ENCODE measurements around the gene HRAS. TPM values are rescaled to one million over a fixed set of nuclear protein-coding genes. Genes with fewer than 3 reads are reported as not detected.
"Not testable (repeated sequence)": the region's sequence is repeated elsewhere in the genome, so short reads cannot be mapped to it uniquely, and the experiment has no call there.

Gene HRAS
- polyA plus RNA-seq, 10 donors, result 84.1 to 114 (median 101) TPM

DNA sequence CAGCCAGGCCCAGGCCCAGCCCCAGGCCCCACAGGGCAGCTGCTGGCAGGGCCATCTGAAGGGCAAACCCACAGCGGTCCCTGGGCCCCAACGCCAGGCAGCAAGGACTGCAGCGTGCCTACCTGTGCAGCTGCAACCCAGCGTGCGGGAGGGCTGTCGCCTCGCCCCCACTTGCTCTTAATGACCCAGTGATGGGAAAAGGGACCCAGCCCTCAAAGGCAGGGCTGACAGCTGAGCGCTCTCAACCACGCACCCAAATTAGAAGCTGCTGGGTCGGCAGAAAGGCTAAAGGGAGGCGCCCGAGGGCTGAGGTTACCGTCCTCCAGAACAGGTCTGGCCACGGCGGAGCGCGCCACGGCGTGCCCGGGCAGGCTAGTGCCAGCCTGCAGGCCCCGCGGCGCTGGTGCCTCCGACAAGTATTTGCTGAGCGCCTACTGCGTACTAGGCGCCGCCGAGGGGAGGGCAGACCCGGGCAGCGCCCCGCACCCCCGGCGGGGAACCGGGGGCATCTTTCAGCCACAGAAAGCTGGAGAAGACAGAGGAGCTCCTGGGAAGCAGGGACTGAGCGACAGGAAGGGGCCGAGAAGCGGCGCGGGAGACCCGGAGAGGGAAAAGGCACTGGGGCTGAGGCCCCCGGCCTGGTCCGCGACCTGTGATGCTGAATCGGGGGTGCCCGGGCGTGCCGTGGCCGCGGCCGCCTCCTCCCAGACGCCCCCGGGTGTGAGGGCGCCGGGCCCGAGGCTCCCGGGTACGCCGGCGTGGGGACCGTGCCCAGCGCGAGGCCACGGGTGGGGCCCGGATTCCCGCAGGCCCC is 773 bp downstream of the HRAS start:
- peak in 2 of 3 donors; percentile 34 to 56 for DNase-seq

DNA sequence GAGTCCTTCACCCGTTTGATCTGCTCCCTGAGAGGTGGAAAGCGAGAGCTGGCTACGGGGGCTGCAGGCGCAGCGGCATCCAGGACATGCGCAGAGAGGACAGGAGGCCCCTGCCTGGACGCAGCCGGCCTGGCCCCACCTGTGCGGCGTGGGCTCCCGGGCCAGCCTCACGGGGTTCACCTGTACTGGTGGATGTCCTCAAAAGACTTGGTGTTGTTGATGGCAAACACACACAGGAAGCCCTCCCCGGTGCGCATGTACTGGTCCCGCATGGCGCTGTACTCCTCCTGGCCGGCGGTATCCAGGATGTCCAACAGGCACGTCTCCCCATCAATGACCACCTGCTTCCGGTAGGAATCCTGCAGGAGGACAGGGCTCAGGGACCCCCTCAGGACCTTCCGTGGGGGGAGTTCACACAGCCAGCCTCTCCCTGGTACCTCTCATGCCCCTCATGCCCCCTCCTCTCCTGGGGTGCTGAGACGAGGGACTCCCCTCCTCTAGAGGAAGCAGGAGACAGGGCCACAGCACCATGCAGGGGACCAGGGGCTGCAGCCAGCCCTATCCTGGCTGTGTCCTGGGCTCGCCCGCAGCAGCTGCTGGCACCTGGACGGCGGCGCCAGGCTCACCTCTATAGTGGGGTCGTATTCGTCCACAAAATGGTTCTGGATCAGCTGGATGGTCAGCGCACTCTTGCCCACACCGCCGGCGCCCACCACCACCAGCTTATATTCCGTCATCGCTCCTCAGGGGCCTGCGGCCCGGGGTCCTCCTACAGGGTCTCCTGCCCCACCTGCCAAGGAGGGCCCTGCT is 1.6 kb downstream of the HRAS start:
- no peak for DNase-seq

DNA sequence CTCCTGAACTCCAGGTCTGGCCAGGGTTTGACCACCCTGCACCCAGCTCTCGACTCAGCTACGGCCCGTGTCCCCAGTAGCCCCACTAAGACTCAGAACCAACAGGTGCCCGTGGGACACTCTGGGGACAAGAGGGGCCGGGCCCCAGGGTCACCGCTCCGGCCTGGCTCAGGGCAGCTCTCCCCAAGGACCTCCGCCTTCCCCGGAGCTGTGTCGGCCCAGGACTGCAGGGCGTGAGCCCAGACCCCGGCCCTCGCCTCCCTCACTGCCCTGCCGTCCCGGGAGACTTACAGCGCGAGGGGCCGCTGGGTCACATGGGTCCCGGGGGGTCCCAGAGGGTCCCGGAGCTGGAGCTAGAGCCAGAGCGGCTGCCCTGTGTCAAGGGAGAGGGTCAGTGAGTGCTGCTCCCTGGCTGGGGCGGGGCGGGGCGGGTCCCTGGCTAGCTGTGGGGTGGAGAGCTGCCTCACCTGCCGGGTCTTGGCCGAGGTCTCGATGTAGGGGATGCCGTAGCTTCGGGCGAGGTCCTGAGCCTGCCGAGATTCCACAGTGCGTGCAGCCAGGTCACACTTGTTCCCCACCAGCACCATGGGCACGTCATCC is 2.3 kb downstream of the HRAS start:
- no peak for DNase-seq

DNA sequence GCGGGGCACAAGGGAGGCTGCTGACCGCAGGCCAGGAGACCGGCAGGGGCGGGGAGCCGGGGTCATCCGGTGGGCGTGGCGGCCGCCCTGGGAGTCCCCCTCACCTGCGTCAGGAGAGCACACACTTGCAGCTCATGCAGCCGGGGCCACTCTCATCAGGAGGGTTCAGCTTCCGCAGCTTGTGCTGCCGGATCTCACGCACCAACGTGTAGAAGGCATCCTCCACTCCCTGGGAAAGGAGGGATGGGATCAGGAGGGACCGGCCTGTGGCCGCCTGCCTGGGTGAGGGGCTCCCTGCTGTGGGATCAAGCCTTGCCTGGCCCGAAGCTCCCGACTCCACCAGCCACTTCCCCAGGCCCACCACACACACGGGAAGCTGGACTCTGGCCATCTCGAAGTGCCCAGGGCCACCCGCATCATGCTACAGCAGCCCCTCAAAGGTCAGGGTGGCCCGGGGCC is 2.8 kb downstream of the HRAS start:
- no peak for DNase-seq

DNA sequence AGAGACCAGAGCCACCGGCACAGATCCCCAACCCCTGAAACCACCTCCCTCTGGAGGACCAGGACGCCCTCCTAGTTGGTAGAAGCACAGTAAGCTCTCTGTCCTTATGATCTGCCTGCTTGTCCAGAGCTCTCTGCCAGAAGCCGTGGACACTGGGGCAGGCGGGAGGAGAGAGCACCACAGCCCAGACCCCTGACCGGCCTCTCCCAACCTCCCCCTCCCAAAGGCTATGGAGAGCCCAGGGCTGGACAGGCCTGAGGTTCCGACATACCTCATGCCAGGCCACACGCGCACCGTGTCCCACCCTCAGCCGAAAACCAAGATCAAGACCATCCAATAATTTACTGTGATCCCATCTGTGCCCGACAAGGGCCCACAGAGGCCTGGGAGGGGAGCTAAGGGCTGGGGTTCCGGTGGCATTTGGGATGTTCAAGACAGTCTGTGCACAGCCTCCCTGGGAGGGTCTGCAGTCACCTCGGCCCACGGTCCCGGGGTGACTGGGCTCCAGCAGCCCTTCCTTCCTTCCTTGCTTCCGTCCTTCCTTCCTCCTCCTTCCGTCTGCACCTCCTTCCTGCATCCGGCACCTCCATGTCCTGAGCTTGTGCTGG is 3.4 kb downstream of the HRAS start:
- no peak for DNase-seq

DNA sequence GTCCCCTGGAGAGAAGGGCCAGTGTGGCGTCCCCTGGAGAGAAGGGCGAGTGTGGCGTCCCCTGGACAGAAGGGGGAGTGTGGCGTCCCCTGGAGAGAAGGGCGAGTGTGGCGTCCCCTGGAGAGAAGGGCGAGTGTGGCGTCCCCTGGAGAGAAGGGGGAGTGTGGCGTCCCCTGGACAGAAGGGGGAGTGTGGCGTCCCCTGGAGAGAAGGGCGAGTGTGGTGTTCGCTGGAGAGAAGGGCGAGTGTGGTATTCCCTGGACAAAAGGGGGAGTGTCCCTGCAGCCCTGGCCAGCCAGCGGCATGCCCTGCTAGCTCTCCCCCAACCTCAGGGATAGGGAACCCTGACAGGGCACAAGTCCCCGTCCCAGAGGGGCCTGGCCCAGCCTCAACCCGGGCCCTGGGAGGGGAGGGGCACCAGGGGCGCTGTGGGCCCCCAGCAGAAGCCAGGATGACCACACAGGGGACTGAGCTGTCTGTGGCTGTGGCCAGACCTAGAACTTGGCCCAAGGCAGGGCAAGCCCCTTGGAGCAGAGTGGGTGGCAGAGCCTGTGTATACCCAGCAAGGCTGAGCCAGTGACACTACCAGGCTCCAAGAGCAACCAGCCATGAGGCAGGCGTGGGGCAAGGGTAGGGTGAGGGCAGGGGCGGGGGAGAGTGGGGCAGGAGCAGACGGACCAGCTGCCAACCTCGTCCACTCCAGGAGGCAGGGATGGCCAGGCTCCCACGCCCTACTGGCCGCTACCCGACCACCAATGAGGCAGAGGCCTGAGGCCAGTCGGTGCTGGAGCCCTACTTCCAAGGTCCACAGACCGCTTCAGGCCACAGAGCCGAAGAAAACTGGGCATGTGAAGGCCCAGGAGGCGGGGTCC is 4.2 kb downstream of the HRAS start:
- no peak for DNase-seq

DNA sequence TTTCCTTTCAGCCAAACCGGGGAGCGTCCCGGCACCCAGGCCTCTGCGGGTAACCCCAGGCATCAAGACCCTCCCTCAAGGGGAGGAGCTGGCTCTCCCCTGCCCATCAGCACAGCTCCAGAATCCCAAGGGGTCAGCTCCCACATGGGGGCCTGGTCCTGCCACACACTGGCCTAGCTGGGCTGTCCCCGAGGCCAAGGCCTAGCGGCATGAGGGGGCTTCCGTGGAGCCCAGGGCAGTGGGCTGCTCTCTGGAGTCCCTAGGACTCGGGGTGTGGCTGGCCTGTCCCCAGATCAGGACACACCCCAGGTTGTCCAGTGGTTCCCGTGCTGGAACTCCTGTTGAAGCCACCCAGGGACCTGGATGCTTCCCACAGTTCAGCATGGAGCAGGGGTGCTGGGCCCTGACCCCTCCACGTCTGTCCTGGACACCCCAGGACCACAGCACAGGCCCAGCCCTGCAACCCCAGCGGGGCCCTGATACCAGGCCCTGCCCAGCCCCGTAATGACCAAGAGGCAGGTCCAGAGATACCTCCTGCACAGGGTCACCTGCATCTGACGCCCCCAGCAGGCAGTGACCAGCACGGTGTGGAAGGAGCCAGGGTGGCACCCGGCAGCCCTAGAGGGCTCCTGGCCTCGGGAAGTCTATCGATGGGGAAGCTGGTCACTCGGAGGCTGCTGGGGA is 5.5 kb downstream of the HRAS start:
- DNase-seq, result no peak

DNA sequence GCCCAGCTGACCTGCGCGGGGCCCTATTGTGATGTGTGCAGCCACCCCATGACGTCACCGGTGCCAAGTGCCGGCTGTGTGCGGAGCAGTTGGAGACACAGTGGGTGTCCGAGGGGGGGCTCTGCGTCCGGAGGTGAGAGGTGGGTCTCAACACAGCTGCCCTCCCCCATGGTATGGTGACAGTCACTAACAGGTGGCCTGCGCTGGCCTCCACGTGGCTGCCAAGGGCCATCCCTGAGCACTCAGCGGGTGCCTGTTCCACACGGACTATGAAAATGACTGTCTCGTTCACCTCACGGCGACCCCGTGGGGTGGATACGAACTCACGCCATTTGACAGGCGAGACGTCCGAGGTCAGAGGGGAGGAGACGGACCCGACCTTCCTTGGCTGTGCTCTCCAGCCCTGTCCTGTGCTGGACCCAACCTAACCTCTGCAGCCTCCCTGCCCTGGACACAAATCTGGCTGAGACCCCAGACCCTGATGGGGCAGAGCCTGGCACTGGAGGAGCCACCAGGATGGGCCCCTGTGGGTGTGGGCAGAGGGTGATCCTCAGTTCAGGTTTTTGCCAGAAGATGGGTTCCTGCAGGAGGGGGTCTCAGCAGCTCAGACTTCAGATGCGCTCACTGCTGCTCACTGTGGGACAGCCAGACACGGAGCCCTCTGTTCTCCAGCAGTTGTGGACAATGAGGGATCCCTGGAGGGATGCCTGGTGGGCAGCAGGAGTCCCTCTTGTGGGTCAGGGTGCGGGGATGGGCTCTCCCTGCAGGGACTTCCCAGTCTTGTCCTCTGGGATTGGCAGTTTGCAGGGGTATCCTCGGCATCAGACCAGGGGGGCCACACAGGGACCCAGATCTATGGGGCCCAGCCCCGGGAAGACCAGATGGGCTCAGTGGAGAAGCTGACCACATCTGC is 6.3 kb downstream of the HRAS start:
- DNase-seq, result peak in 1 of 3 donors; percentile 57

DNA sequence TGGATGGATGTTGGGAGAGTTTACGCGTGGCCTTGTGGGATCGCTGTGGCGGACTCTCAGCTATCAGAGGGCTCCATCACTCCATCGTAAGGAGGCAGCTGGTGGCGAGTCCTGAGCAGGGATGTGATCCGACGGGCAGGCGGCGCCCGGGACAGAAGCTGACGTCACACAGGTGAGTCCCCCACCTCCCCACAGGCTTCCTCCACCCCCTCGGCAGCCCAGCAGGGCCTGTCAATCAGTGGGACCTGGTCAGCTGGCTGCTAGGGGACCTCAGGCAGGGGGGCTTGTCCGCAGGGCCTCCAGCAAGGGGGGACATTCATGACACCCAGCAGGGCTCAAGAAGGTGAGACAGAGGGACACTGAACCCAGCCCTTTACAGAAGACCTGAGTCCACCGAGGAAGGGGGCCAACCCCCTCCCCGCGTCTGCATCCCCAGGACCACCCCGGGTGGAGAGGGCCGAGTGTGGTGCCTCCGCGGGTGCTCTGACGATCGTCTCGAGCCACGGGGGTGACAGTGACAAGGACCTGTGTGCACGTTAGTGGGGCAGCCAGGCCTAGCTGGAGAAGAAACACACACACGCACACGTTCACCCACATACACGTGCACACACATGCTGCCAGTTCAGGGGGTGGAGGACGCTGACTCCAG is 7.1 kb downstream of the HRAS start:
- DNase-seq, result no peak

DNA sequence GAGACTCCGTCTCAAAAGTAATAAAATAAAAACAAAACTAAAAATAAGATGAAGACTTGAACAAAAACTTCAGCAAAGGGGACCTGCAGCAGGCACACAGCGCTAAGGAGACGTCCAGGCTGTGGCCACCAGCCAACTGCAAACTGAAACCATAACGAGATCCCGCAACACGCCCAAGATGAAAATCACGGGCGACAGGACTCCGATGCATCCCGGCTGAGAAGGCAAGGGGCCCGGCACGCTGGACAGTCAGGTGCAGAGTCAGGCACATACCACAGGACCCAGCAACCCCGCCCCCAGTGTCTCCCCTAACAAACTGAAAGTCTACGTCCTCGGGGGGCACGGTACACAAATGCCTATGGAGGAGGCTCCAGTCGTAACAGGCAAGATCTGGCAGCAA is 9.2 kb downstream of the HRAS start:
- DNase-seq, result no peak

DNA sequence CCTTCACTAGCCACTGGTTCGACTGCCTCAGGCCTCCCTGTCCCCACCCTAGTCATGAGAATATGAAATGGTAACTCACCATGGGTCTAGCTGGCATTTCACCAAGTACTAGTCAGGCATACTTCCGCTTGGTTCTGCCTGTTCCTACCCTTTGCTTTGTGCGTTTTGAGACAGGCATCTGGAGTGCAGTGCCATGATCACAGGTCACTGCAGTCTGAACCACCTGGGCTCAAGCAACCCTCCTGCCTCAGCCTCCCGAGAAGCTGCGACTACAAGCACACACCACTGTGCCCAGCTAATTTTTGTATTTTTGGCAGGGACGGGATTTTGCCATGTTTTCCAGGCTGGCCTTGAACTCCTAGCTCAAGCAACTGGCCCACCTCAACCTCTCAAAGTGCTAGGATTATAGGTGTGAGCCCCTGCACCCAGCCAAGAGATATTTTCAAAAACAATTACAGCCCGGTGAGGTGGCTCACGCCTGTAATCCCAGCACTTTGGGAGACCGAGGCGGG is 14.1 kb downstream of the HRAS start:
- no peak for DNase-seq

DNA sequence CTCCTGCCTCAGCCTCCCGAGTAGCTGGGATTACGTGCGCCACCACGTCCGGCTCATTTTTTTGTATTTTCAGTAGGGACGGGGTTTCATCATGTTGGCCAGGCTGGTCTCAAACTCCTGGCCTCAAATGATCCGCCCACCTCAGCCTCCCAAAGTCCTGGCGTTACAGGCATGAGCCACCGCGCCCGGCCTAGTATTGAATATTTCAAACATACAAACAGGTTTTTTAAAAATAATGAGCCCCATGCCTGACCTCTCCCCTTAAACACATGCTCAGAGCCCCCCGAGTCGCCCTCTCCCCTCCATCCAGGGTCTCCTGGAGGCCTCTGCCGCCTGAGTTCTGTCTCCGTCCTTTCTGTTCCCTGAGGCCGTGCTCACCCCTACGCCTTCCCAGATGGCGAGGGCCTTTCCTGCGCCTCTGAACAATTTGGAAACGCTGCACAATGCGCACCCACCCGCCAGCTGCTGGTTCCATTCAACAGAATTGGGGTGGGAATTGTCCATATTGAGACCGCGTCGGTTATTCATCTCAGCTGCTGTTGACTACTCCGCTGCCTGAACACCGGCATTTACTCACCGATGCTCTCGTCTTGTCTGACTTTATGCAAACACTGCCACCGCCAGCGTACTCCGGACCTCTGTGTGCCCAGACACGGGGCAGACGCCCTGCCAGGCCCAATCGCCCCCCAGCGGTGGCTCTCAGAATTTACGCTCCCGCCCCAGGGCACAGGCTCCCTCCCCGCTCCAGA is 14.8 kb downstream of the HRAS start:
- no peak for DNase-seq

DNA sequence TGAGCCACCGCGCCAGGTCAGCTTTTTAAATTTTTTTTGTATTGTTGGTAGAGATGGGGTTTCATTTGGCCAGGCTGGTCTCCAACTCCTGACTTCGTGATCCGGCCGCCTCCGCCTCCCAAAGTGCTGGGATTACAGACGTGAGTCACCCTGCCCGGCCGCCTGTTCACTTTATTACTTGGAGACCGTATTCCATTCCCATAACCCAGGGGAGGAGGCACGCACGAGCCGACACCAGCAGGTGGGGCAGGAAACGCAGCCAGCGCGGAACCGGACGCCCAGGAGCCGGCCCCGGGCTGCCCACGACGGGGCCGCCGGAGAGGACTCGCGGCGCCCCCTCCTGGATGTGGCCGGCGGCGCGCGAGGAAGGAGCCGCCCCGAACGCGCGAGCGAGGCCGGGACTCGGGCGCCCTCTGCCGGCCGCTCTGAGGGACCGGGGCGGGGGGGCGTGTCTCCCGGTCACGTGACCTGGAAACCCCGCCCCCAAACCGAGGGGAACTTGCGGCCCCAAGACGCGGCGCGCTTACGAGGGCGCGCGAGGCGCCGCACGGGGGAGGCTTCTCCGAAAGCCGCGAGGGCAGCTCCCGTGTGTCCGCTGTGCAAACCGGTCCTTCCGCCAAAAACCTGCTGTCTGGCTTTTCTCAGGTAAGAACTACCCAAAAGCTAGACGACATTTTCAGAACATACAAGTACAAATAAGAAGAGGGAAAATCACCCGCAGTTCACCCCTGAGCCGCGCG is 16.7 kb downstream of the HRAS start:
- peak; percentile 88 to 93 (median 88) for DNase-seq

DNA sequence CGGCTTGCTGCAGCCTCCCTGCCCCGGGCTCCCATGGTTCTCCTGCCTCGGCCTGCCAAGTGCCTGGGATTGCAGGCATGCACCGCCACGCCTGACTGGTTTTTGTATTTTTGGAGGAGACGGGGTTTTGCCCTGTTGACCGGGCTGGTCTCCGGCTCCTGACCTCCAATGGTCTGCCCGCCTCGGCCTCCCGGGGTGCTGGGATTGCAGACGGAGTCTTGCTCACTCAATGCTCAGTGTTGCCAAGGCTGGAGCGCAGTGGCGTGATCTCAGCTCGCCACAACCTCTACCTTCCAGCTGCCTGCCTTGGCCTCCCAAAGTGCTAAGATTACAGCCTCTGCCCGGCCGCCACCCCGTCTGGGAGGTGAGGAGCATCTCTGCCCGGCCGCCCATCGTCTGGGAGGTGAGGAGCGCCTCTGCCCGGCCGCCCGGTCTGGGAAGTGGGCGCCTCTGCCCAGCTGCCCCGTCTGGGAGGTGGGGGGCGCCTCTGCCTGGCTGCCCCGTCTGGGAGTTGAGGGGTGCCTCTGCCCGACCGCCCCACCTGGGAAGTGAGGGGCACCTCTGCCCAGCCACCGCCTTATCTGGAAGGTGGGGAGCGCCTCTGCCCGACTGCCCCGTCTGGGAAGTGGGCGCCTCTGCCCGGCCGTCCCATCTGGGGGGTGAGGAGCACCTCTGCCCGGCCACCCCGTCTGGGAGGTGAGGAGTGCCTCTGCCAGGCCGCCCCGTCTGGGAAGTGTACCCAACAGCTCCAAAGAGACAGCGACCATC is 18.3 kb downstream of the HRAS start:
- not testable (repeated sequence) for DNase-seq

DNA sequence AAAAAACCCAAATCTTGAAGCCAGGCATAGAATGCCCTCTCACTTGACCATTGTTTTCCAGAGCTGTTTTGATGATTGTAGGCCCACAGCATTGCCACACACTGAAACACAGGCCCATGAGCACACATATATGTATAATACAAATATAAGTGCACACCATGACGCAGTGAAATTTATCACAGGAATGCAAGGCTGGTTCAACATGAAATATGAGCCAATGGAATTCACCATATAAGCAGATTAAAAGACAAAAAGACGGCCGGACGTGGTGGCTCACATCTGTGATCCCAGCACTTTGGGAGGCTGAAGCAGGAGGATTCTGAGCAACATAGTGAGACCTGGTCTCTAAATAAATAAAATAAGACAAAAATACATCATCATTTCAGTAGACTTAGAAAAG is 19.0 kb downstream of the HRAS start:
- peak in 1 of 3 donors; percentile 7 for DNase-seq

DNA sequence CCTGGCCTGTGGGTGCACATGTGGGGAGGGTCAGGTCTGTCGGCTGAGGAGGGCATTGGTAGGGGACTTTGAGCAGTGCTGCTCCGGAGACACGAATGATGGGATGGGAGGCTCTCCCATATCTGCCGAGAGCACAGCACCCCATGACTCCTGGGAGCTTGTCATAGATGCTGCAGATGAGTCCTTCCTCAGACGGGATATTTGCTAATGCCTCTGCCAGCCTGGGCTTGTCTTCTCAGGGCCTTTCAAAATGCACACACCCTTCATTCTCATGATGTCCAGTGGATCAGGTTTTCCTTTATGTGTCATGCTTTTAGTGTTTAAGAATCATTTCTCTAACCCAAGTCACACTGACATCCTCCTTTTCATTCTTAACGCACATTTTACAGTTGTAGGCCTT is 20.2 kb downstream of the HRAS start:
- DNase-seq, result no peak

All from muscle of back (tissue), 11 donors.